Brain microvascular endothelial cell (primary cell): ENCODE data around the gene FMN2.
"Not testable (repeated sequence)": the region's sequence is repeated elsewhere in the genome, so short reads cannot be mapped to it uniquely, and the experiment has no call there.

Experiments used
- DNase-seq: peaks from one replicate; pipeline ENCODE4 v3.0.0-alpha.2; 2020
- H3K27ac ChIP-seq: fragments of 250-450 bp; sonication (Bioruptor Pico); 2 replicates; pipeline ENCODE4 v1.5.1; 2020; ENCODE audit warnings: mild to moderate bottlenecking, moderate library complexity
- H3K27me3 ChIP-seq: fragments of 250-450 bp; sonication (Bioruptor Pico); replicated peaks from 2 replicates; pipeline ENCODE4 v1.5.1; 2020; ENCODE audit warnings: mild to moderate bottlenecking
- H3K36me3 ChIP-seq: fragments of 250-450 bp; sonication (Bioruptor Pico); replicated peaks from 2 replicates; pipeline ENCODE4 v1.5.1; 2020; ENCODE audit warnings: mild to moderate bottlenecking
- H3K4me3 ChIP-seq: 2 replicates; pipeline ENCODE4 v1.5.1; 2011; ENCODE audit warnings: low read depth, mild to moderate bottlenecking, control low read depth, low read length, moderate library complexity
- CTCF ChIP-seq: IDR thresholded peaks from 2 replicates; pipeline ENCODE4 v1.5.1; 2011; ENCODE audit warnings: low read depth, mild to moderate bottlenecking, moderate library complexity, low read length, control low read depth, inconsistent platforms; ENCODE audit errors: missing control alignments
- in situ Hi-C: cut with HindIII; loops from 2 replicates; pipeline ENCODE4 v1.10.0; 2017; ENCODE audit warnings: low sequenced_read_pairs, low pct_ligation_motif_present

FMN2 gene

DNA sequence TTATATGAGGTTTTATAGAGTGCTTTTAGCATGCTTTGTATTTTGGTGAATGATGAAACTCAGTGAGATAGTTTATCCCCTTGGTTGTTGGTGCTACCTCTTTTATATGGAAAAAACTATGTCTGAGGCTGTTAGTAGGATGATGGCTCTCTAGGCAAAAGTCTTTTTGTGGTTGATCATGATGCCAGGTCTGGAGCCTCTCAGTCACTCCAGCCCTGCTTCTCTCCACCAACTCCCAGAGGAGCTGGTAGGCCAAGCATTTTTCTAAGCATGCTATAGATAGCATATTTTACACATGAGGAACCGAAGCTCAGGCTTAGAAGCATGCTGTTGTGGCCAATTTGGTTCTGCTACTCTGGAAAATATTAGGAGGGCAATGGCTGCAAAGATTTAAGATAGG, 82.2 kb downstream of the FMN2 start:
- in situ Hi-C loops, result no loop called here
- TF ChIP-seq CTCF, result no peak
- H3K27ac ChIP-seq, result no peak overlapping the region
- H3K27me3 ChIP-seq, result no peaks in the 10 kb centered on the region
- no peaks in the 10 kb centered on the region for H3K36me3 ChIP-seq
- H3K4me3 ChIP-seq, result no peak overlapping the region
- DNase-seq, result no peak

GRCh38 chr1:240174734-240175133, 83.1 kb downstream of the FMN2 start:
- Histone ChIP-seq H3K27ac (no peak overlapping the region), H3K27me3 (no peaks in the 10 kb centered on the region), H3K4me3 (no peak overlapping the region), H3K36me3 (no peaks in the 10 kb centered on the region)
- no peak for TF ChIP-seq CTCF
- DNase-seq, result no peak
- in situ Hi-C loops, result no loop called here

GRCh38 chr1:240178366-240178765, 86.7 kb downstream of the FMN2 start:
- no peak overlapping the region for H3K27ac ChIP-seq
- no peaks in the 10 kb centered on the region for H3K27me3 ChIP-seq
- H3K36me3 ChIP-seq, result no peaks in the 10 kb centered on the region
- DNase-seq, result no peak
- in situ Hi-C loops, result no loop called here
- H3K4me3 ChIP-seq, result no peak overlapping the region
- TF ChIP-seq CTCF, result no peak

DNA sequence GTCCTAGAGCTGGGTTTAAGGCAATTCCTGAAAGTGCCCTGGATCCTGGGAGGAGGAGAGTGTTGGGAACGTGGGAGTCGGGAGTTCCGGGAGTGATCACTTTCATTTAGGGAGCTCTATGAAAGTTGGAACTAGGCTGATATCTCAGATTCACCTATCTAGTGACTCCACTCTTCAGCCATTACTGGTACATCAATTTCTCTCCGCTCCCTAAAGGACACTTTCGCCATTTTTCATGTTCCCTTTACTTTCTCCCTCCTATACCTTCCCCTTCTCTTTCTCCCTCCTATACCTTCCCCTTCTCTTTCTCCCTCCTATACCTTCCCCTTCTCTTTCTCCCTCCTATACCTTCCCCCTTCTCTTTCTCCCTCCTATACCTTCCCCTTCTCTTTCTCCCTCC, 93.0 kb downstream of the FMN2 start:
- in situ Hi-C loops, H3K4me3 ChIP-seq, DNase-seq, H3K36me3 ChIP-seq, H3K27ac ChIP-seq, H3K27me3 ChIP-seq: not testable (repeated sequence)

GRCh38 chr1:240188139-240188538, 96.5 kb downstream of the FMN2 start:
- no peaks in the 10 kb centered on the region for H3K27me3 ChIP-seq
- DNase-seq, result no peak
- H3K36me3 ChIP-seq, result no peaks in the 10 kb centered on the region
- no peak overlapping the region for H3K27ac ChIP-seq
- no peak overlapping the region for H3K4me3 ChIP-seq
- no peak for TF ChIP-seq CTCF
- in situ Hi-C loops, result no loop called here

DNA sequence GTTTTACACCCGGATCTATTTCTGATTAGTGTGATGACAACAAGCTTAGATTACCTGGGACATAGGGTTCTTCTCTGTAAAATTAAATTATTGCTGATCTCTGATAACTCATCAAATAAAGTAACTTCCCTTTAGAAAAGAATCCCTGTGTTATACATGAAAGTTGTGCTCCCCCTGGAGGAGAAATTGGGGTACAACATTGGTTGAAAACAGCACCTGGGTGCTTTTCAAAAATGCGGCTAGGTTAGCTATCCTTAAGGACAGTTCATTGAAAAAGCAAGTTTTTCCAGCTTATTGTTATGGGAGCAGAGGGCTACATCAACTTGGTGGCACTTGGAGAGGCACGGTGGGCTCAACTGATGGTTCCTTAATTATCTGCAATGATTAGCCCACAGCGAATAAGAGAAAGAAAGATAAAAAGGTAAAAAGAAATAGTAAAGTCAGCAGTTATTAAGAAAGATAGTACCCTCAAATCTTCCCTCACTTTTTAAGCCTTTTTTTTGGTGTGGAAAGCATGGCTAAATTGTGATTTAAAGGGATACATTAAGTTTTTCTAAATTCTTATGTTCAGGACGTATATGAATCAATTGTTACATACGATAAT, 97.8 kb downstream of the FMN2 start:
- in situ Hi-C loops, result no loop called here

More for the DNA sequence above, 97.8 kb downstream of the FMN2 start:
- H3K27ac ChIP-seq, result no peak overlapping the region
- no peaks in the 10 kb centered on the region for H3K27me3 ChIP-seq
- DNase-seq, result peak; percentile 40
- TF ChIP-seq CTCF, result peak; percentile 81
- H3K36me3 ChIP-seq, result no peaks in the 10 kb centered on the region
- H3K4me3 ChIP-seq, result no peak overlapping the region
